Activated T-helper 1 cell treated with anti-CD3 and anti-CD28 coated beads, Interleukin-12 subunit alpha, Interleukin-12 subunit beta, Interleukin-2, Interleukin-4 antibody, amounts not matched to agents 30 ng/mL and 10 ng/mL and 1 ng/mL, durations not matched to agents 14 hours and 24 hours and 36 hours (primary cell): ENCODE results near the gene MRPS22. TPM values are rescaled to one million over a fixed set of nuclear protein-coding genes. Genes with fewer than 3 reads are reported as not detected.

ENCODE experiments used
- DNase-seq: peaks from one replicate; pipeline ENCODE4 v3.0.0; 2021; ENCODE audit warnings: low spot score
- H3K27ac Mint-ChIP-seq: one replicate; pipeline ENCODE4 v1.8.0; 2021; ENCODE audit warnings: mild to moderate bottlenecking, mixed read lengths
- H3K27me3 Mint-ChIP-seq: one replicate; pipeline ENCODE4 v1.8.0; 2022; ENCODE audit warnings: mild to moderate bottlenecking, moderate library complexity, mixed read lengths; ENCODE audit not compliant: insufficient read depth
- H3K36me3 Mint-ChIP-seq: one replicate; pipeline ENCODE4 v1.8.0; 2021; ENCODE audit warnings: low read depth, mixed read lengths
- H3K4me1 Mint-ChIP-seq: one replicate; pipeline ENCODE4 v1.8.0; 2021; ENCODE audit warnings: low read depth, mixed read lengths
- H3K4me3 Mint-ChIP-seq: one replicate; pipeline ENCODE4 v1.8.0; 2021; ENCODE audit warnings: mild to moderate bottlenecking, moderate library complexity, mixed read lengths
- H3K9me3 Mint-ChIP-seq: one replicate; pipeline ENCODE4 v1.8.0; 2021; ENCODE audit warnings: mixed read lengths
- intact Hi-C: fragments of 100-400 bp; cut with micrococcal nuclease; formaldehyde crosslinking; loops from one replicate; pipeline ENCODE4 v1.15.1; 2024
- total RNA-seq: library from RNA; stranded (reverse); gene quantifications from 2 replicates; pipeline ENCODE4 v1.2.3, GENCODE V29; 2022

Gene MRPS22
- 48.4 and 54.7 TPM in 2 replicates for total RNA-seq

DNA sequence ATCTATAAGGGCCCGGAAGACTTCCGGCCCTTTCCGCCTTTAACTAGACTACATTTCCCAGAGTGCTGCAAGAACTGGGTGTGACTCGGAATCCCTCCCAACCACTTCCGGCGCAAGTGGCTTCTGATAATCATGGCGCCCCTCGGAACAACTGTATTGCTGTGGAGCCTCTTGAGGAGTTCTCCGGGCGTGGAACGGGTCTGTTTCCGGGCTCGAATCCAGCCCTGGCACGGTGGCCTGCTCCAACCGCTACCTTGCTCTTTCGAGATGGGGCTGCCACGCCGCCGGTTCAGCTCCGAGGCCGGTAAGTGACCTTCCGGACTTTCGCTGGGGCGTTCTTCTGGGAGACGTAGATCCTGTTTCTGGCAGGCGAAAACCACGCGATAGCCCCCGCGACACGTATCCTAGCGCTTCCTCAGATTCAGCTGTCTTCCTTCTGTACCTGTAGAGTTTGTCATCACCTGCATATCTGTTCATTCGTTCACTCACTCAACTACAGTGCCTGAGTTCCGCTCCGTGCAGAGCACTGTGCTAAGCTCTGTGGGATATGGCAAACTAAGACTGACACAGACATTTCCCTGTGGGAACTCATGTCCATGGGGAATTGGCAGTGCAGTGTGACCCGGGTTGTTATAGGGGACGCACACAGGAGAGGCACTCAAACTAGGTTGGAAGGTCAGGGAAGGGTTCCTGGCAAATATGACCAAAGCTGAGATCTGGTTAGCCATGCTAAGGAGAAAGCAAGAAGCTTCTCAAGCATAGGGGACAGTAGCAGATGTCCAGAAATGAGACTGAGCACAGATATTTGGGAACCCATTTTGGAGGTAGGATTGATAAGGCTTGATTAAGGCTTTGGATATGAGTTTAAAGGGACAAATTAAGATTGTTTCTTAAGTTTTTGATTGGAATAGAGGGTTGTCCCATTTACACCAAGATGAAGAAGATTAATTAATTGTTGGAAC is at the start of gene MRPS22:
TSS of gene MRPS22 (plus strand) at position 126 of the 962 bp plus-strand sequence. CDS start at position 133, 7 bp downstream.
- H3K27ac Mint-ChIP-seq = peak within 1 kb of the TSS; percentile 87
- H3K9me3 Mint-ChIP-seq = peaks cover 5% of the 10 kb centered on the region
- intact Hi-C loops = loop anchor here (1.0 to 10.0 kb wide), 9 partner anchors 14 to 1598 kb away; partner anchors contain the start of genes ARMC8, CEP70, COPB2 and DBR1
- H3K36me3 Mint-ChIP-seq = peaks cover 14% of the 10 kb centered on the region
- DNase-seq = peak; percentile 79
- H3K27me3 Mint-ChIP-seq = peaks cover 3% of the 10 kb centered on the region
- no peak within 1 kb of the TSS for H3K4me3 Mint-ChIP-seq
- peaks cover 14% of the 10 kb centered on the region for H3K4me1 Mint-ChIP-seq

DNA sequence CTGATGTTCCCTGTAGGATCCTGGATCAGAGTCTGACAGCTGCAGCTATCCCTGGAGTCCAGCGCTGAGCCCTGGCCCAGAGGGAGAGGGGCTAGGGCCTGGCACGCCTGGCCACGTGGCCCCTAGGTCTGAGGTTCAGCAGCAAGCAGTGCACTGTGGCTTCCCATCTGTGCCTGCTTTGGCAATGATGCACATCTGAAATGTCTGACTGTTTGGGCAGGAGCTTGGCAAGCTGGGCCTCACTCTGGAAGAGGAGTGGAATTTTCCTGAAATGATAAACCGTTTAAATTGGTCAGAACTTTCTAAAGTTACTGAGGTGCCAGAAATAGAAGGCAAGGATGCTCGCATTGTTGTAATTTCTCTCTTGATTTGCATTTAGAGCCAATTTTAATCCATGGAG is 48.8 kb upstream of the MRPS22 start:
- no peak overlapping the region for H3K27ac Mint-ChIP-seq
- DNase-seq = no peak
- no peaks in the 10 kb centered on the region for H3K4me1 Mint-ChIP-seq
- H3K9me3 Mint-ChIP-seq = no peaks in the 10 kb centered on the region
- peaks cover 2% of the 10 kb centered on the region for H3K27me3 Mint-ChIP-seq
- H3K4me3 Mint-ChIP-seq = no peak overlapping the region
- no peaks in the 10 kb centered on the region for H3K36me3 Mint-ChIP-seq
- intact Hi-C loops = no loop called here

DNA sequence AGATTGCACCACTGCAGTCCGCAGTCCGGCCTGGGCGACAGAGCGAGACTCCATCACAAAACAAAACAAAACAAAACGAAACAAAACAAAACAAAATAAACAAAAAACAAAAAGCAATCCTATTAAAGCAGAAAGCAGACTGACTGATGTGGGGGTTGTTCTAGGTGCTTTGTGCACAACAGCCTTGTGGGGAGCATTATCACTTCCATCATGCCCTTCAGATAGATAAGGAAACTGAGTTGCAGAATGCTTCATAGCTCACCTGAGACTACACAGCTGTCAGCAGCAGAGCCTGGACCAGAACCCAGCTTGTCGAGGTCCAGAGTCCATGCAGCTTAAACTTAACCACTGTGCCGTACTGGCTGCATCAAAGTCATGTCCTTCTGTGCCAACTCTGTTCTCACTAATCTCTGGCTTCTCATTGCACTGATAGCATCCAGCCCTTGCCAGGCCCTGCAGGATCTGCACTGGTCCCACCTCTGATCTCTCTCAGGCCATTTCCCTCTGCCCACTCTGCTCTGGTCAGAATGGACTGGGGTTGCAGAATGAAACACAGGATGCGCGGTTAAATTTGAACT is 47.6 kb upstream of the MRPS22 start:
- H3K27me3 Mint-ChIP-seq = peaks cover 2% of the 10 kb centered on the region
- no peak for DNase-seq
- no peaks in the 10 kb centered on the region for H3K9me3 Mint-ChIP-seq
- no peaks in the 10 kb centered on the region for H3K36me3 Mint-ChIP-seq
- no peaks in the 10 kb centered on the region for H3K4me1 Mint-ChIP-seq
- H3K4me3 Mint-ChIP-seq = no peak overlapping the region
- intact Hi-C loops = no loop called here
- no peak overlapping the region for H3K27ac Mint-ChIP-seq

DNA sequence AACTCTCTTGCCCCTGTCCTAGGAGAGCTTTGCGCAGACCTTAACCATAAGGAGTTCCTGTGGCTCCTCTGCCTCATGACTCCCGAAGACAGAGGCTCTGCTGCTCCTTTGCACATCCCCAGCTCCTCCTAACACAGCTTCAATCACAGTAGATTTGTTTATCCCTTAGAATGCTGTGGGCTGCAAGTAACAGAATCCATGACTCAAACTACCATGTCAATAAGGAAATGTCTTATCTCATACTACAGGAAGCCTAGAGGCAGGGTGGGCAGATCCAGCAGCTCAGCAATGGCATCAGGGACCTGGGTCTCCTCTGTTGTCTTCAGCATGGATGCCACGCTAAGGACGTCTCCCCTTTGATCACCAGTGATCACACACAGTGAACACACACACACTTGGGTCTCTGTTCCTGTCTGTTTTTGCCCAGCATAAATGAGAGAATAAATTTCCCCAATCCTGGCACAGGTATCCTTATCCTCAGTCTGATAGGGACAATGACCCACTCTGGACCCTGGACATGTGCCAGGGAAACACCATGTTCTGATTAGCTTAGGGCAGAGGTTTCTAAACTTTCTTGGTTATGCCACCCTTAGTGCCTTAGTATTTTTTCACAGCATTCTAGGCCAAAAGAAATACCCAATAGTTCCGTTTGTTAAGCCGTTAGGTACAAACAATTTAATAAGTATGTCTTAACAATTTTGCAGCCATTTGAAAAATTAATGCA is 46.1 kb upstream of the MRPS22 start:
- Mint-ChIP-seq H3K27me3 (peaks cover 2% of the 10 kb centered on the region), H3K4me1 (peaks cover 9% of the 10 kb centered on the region), H3K9me3 (no peaks in the 10 kb centered on the region), H3K4me3 (no peak overlapping the region), H3K27ac (no peak overlapping the region), H3K36me3 (no peaks in the 10 kb centered on the region)
- intact Hi-C loops = no loop called here
- DNase-seq = no peak

DNA sequence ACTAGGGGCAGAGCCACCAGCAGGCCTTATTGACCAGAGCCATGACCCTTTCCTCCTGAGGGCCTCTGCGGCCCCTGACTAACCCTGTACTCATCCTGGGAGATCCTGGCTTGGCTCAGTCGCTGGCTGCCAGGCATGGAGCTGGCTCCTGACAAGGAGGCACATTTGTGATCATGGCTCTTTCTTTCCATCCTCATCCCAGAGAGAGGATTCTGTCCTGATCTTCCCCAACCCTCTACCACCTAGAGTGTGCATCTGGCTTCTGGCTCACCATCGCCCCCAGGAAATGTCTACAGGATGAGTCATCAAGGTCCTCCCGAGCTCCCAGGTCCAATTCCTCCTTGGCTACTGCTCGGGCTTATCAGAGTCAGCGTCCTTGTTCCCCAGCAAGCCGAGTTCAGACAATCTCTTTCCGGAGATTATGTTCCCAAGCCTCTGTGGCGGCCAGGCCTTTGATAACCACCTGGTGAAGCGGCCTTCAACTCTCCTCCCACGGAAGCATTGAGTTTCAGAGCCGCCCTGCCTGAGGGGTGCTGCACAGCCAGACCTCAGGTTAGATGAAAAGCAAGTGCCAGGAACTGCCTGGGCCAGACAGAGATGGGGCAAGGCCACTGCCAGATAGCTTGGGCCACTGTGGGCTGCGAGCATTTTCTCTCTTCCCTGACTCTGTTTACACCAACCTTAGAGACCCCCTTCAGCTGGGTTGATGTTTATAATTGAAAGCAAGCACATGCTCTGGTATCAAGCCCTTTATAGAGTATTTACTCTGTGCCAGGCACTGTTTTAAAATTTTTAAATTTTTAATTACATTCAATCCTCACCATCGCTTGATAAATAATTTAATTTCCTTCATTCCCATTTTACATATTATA is 44.3 kb upstream of the MRPS22 start:
- Mint-ChIP-seq H3K27ac (no peak overlapping the region), H3K36me3 (no peaks in the 10 kb centered on the region), H3K4me1 (peaks cover 11% of the 10 kb centered on the region), H3K4me3 (no peak overlapping the region), H3K9me3 (no peaks in the 10 kb centered on the region), H3K27me3 (peaks cover 2% of the 10 kb centered on the region)
- no peak for DNase-seq
- intact Hi-C loops = no loop called here

DNA sequence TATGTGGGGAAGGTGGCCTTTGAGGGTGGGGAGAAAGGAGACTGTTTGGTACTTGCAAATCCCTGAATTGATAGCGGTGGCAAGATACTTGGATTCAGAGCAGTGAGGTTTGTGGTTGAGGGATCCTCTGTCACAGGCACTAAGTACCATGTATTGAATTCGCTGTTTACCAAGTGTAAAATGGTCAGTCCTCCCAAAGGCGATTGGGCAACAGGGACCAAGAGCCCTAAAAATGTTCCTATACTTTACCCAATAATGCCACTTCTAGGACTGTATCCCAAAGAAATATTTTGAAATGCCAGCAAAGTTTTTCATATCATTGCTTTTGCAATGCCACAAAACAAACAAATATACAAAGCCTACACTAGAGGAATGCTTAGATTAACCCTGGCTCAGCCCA is 43.4 kb upstream of the MRPS22 start:
- H3K4me3 Mint-ChIP-seq = no peak overlapping the region
- no peaks in the 10 kb centered on the region for H3K36me3 Mint-ChIP-seq
- H3K4me1 Mint-ChIP-seq = peaks cover 11% of the 10 kb centered on the region
- intact Hi-C loops = no loop called here
- H3K27me3 Mint-ChIP-seq = peaks cover 2% of the 10 kb centered on the region
- DNase-seq = no peak
- H3K27ac Mint-ChIP-seq = no peak overlapping the region
- no peaks in the 10 kb centered on the region for H3K9me3 Mint-ChIP-seq

DNA sequence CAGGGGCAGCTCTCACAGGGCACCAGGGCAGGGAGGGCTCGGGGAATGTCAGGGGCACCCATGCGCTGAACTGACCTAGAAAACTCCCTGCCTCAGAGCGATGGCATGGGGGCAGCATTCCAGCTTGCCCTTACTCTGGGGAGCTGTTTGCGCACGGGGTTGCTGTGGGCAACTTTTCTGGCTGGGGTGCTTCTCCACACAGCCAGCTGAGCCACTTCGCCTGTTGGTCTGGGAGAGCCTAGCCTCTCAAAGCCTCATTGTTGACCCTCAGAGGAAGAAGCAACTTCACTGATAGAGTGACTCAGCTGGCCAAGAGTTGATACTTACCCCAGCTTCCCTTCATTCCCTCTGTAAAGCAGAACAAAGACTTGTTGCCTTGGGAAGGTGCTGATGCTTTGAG is 42.6 kb upstream of the MRPS22 start:
- H3K27me3 Mint-ChIP-seq = peaks cover 2% of the 10 kb centered on the region
- no peak overlapping the region for H3K27ac Mint-ChIP-seq
- H3K36me3 Mint-ChIP-seq = no peaks in the 10 kb centered on the region
- no peaks in the 10 kb centered on the region for H3K9me3 Mint-ChIP-seq
- no peak for DNase-seq
- intact Hi-C loops = no loop called here
- H3K4me1 Mint-ChIP-seq = peaks cover 11% of the 10 kb centered on the region
- no peak overlapping the region for H3K4me3 Mint-ChIP-seq

DNA sequence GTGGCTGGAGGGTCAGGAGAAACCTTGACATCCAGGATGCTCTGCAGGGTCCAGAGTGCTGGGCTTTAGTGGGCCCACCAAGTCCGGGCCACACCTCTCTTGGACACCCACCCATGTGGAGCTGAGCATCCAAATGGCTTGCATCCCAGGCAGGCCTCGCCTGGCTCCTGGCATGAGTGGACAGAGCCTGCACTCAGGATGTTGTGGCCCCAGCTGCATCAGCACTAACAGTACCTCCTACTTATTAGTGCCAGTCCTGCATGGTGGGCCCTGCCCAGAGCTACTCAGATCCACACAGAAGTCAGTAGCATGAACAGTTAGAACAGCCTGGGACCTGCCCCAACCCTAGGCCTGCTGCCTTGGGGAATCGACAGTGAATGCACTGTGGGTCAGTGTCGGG is 42.2 kb upstream of the MRPS22 start:
- Mint-ChIP-seq H3K9me3 (no peaks in the 10 kb centered on the region), H3K27me3 (peaks cover 2% of the 10 kb centered on the region), H3K36me3 (no peaks in the 10 kb centered on the region), H3K4me1 (peaks cover 11% of the 10 kb centered on the region), H3K27ac (no peak overlapping the region), H3K4me3 (no peak overlapping the region)
- DNase-seq = no peak
- intact Hi-C loops = no loop called here

DNA sequence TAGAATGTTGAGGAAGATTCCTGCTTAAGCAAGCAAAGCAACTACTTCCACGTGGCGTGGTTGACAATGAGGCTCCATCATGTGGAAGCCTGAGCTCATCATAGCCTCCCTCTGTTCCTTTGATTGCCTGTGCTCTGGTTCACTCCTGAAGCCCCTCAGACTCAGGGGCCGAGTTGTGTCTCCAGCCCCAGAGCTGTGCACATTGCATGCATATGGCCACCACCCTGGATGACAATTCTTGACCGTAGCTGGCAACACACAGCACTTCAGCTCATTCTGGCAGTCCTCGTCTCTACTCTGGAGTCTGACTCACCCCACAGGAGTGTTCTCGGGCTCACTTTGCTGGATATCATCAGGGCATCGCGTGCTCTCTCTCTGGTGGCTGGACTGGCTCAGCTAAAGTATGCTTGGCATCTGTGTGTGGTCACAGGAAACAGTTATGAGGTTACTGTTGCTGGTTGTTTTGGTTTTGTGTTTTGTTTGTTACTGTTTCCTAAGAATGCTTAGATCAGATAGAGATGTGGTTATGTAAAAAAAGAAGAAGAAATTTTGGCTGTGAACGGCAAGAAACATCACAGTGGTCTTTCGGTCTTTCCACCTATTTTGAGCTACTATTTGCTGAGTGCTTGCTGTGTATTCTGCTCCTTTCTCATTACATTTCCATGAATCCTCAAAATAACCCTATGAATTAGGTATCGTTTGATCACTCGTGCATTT is 41.6 kb upstream of the MRPS22 start:
- peaks cover 2% of the 10 kb centered on the region for H3K27me3 Mint-ChIP-seq
- DNase-seq = no peak
- H3K36me3 Mint-ChIP-seq = no peaks in the 10 kb centered on the region
- H3K9me3 Mint-ChIP-seq = no peaks in the 10 kb centered on the region
- no peak overlapping the region for H3K27ac Mint-ChIP-seq
- H3K4me3 Mint-ChIP-seq = no peak overlapping the region
- intact Hi-C loops = no loop called here
- H3K4me1 Mint-ChIP-seq = peaks cover 11% of the 10 kb centered on the region

DNA sequence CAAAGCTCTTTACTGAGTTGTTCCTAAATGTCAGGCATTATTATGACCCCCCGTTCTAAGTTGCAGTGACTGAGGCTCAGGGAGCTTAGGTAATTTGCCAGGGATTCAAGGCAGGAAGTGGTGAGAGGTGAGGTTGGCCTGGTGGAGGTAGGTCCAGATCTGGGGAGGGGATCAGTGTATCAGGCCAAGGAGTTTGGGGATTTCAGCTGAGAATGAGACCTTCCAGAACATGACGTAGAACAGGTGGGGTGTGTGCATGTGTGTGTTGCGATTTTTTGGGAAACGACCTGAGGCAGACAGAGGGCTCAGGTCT is 41.1 kb upstream of the MRPS22 start:
- H3K4me1 Mint-ChIP-seq = peaks cover 11% of the 10 kb centered on the region
- H3K9me3 Mint-ChIP-seq = no peaks in the 10 kb centered on the region
- peaks cover 2% of the 10 kb centered on the region for H3K27me3 Mint-ChIP-seq
- no peaks in the 10 kb centered on the region for H3K36me3 Mint-ChIP-seq
- DNase-seq = no peak
- intact Hi-C loops = no loop called here
- H3K4me3 Mint-ChIP-seq = no peak overlapping the region
- peak overlapping the region; percentile 18 for H3K27ac Mint-ChIP-seq

DNA sequence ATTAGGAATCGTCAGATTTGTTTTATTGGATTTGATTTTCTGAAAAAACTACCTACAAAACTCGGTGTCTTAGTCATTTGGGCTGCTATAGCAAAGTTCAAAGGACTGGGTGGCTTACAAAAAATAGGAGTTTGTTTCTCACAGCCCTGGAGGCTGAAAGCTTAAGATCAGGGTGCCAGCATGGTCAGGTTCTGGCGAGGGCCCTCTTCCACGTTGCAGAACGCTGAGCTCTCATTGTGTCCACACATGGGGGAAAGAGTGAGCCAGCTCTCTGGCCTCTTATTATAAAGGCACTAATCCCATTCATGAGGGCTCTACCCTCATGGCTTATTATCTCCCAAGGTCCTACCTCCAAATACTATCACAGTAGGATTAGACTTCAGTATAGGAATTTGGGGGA is 40.6 kb upstream of the MRPS22 start:
- H3K4me3 Mint-ChIP-seq = no peak overlapping the region
- no peak for DNase-seq
- H3K9me3 Mint-ChIP-seq = no peaks in the 10 kb centered on the region
- H3K36me3 Mint-ChIP-seq = no peaks in the 10 kb centered on the region
- H3K27me3 Mint-ChIP-seq = peaks cover 2% of the 10 kb centered on the region
- H3K4me1 Mint-ChIP-seq = peaks cover 11% of the 10 kb centered on the region
- no peak overlapping the region for H3K27ac Mint-ChIP-seq
- intact Hi-C loops = no loop called here

DNA sequence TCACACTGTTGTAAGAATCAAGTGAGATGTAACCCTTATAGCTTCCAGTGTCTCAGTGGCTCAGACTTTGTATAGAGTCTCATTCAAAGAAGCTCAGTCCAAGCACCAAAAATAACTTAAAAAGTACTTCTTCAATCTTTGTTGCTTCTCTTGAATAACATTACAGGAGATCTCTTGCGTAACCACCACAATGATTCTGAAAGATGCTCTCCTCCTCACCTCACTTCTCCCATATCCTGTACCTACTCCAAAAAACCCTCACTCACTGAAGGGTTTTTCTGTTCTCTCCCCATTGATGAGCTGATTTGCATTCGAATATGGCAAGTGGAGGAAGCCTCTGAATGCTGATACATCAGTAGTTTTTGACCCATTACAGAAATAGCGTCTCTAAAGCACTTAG is 39.4 kb upstream of the MRPS22 start:
- no peaks in the 10 kb centered on the region for H3K9me3 Mint-ChIP-seq
- no peak for DNase-seq
- no peak overlapping the region for H3K27ac Mint-ChIP-seq
- no peaks in the 10 kb centered on the region for H3K36me3 Mint-ChIP-seq
- intact Hi-C loops = no loop called here
- H3K27me3 Mint-ChIP-seq = no peaks in the 10 kb centered on the region
- H3K4me1 Mint-ChIP-seq = peaks cover 11% of the 10 kb centered on the region
- no peak overlapping the region for H3K4me3 Mint-ChIP-seq
